HEK293 (cell line): ENCODE results near the gene PRSS2.

Source experiments
- CTCF ChIP-seq: fragments of 450-650 bp; formaldehyde crosslinking; IDR thresholded peaks from 2 replicates; pipeline ENCODE4 v1.5.1; 2016; ENCODE audit warnings: missing biosample characterization, missing genetic modification characterization
- SP3 ChIP-seq: fragments of 450-650 bp; formaldehyde crosslinking; IDR thresholded peaks from 2 replicates; pipeline ENCODE4 v1.5.1; 2016; ENCODE audit warnings: missing biosample characterization, missing genetic modification characterization
- YY2 ChIP-seq: fragments of 450-650 bp; formaldehyde crosslinking; IDR thresholded peaks from 2 replicates; pipeline ENCODE4 v1.5.1; 2016; ENCODE audit warnings: missing biosample characterization, missing genetic modification characterization
- ZBTB11 ChIP-seq: fragments of 450-650 bp; formaldehyde crosslinking; conservative IDR thresholded peaks from 2 replicates; pipeline ENCODE4 v1.5.1; 2016; ENCODE audit warnings: low read depth, missing biosample characterization, missing genetic modification characterization
- ZNF18 ChIP-seq: fragments of 450-650 bp; formaldehyde crosslinking; IDR thresholded peaks from 2 replicates; pipeline ENCODE4 v1.5.1; 2016; ENCODE audit warnings: missing biosample characterization, missing genetic modification characterization
- ZNF274 ChIP-seq, 2 experiments: fragments of 200-500 bp in 1 of 2; fragments of 450-650 bp in 1 of 2; sonication (Bioruptor generic) in 1 of 2; formaldehyde crosslinking in 1 of 2; IDR thresholded peaks; 2 replicates each; pipeline versions ENCODE4 v1.5.1 to v1.6.1; 2014 to 2016; ENCODE audit warnings: borderline replicate concordance in 1 of 2, inconsistent platforms in 1 of 2, low read length in 1 of 2, missing biosample characterization in 1 of 2, missing genetic modification characterization in 1 of 2
- ZNF280D ChIP-seq: fragments of 450-650 bp; formaldehyde crosslinking; IDR thresholded peaks from 2 replicates; pipeline ENCODE4 v1.5.1; 2016; ENCODE audit warnings: missing biosample characterization, missing genetic modification characterization
- ZNF768 ChIP-seq: fragments of 450-650 bp; formaldehyde crosslinking; IDR thresholded peaks from 2 replicates; pipeline ENCODE4 v1.5.1; 2018; ENCODE audit warnings: missing biosample characterization, mild to moderate bottlenecking, missing genetic modification characterization
- ZNF777 ChIP-seq: fragments of 450-650 bp; formaldehyde crosslinking; IDR thresholded peaks from 2 replicates; pipeline ENCODE4 v1.5.1; 2017; ENCODE audit warnings: missing biosample characterization, missing genetic modification characterization, borderline replicate concordance
- ZNF830 ChIP-seq: fragments of 450-650 bp; IDR thresholded peaks from 2 replicates; pipeline ENCODE4 v1.5.0; 2018; ENCODE audit warnings: missing biosample characterization, missing genetic modification characterization, low read depth, mild to moderate bottlenecking, moderate library complexity
- ZSCAN18 ChIP-seq: fragments of 450-650 bp; formaldehyde crosslinking; IDR thresholded peaks from 2 replicates; pipeline ENCODE4 v1.5.1; 2016; ENCODE audit warnings: missing biosample characterization, missing genetic modification characterization
- TF ChIP-seq, protein P1 (sequence below): fragments of 450-650 bp; formaldehyde crosslinking; IDR thresholded peaks from 2 replicates; pipeline ENCODE4 v1.5.1; 2016; ENCODE audit warnings: missing biosample characterization, missing genetic modification characterization, low read depth
- TF ChIP-seq, protein P2 (sequence below): fragments of 450-650 bp; formaldehyde crosslinking; IDR thresholded peaks from 2 replicates; pipeline ENCODE4 v1.5.1; 2016; ENCODE audit warnings: missing biosample characterization, missing genetic modification characterization

DNA sequence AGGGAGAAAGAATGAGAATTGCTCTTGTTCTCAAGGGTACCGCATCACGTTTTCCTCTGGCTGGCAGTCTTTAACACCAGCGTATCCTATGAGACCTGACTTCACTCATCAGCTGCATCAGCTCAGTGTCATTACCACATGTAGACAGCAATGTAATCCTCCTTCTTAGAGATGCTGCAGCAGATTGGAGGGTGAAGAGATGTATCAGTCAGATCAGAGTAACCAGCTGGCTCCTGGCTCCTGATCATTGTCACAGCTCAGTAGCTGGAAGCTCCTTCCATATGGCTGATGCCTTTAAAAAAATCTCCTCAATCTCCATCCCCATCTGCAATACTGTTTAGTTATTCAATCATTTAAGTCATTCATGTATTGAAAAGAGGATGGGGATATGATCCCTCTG, 44.4 kb downstream of the PRSS2 start:
- no peak for TF ChIP-seq ZNF830 (tag by site-specific recombination)
- TF ChIP-seq ZNF274 (IDR thresholded peaks at IDR 0.05; ENCODE audit: low read length) = no peak
- no peak for TF ChIP-seq ZNF274 (tag by site-specific recombination; IDR thresholded peaks at IDR 0.05; ENCODE audit: borderline replicate concordance)
- TF ChIP-seq CTCF (tag by site-specific recombination) = no peak
- TF ChIP-seq YY2 (tag by site-specific recombination) = no peak
- no peak for TF ChIP-seq ZSCAN18 (tag by site-specific recombination)
- TF ChIP-seq ZNF18 (tag by site-specific recombination) = no peak
- TF ChIP-seq ZNF768 = no peak
- TF ChIP-seq, protein P1, sequence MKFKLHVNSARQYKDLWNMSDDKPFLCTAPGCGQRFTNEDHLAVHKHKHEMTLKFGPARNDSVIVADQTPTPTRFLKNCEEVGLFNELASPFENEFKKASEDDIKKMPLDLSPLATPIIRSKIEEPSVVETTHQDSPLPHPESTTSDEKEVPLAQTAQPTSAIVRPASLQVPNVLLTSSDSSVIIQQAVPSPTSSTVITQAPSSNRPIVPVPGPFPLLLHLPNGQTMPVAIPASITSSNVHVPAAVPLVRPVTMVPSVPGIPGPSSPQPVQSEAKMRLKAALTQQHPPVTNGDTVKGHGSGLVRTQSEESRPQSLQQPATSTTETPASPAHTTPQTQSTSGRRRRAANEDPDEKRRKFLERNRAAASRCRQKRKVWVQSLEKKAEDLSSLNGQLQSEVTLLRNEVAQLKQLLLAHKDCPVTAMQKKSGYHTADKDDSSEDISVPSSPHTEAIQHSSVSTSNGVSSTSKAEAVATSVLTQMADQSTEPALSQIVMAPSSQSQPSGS = no peak
- TF ChIP-seq ZBTB11 (tag by site-specific recombination) = no peak
- no peak for TF ChIP-seq SP3 (tag by site-specific recombination)
- TF ChIP-seq, protein P2, sequence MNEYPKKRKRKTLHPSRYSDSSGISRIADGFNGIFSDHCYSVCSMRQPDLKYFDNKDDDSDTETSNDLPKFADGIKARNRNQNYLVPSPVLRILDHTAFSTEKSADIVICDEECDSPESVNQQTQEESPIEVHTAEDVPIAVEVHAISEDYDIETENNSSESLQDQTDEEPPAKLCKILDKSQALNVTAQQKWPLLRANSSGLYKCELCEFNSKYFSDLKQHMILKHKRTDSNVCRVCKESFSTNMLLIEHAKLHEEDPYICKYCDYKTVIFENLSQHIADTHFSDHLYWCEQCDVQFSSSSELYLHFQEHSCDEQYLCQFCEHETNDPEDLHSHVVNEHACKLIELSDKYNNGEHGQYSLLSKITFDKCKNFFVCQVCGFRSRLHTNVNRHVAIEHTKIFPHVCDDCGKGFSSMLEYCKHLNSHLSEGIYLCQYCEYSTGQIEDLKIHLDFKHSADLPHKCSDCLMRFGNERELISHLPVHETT (tag by site-specific recombination) = no peak
- no peak for TF ChIP-seq ZNF280D (tag by site-specific recombination)
- TF ChIP-seq ZNF777 = no peak
